Liver (tissue), 3 donors: Measurements from ENCODE around the gene IL17B.

Source experiments
- ATF3 ChIP-seq: IDR thresholded peaks from 2 replicates; pipeline ENCODE4 v1.6.1; 2016; ENCODE audit warnings: antibody characterized with exemption
- RAD21 ChIP-seq, 2 donors: IDR thresholded peaks; 2 replicates each; pipeline ENCODE4 v1.6.1; 2016; ENCODE audit warnings: antibody characterized with exemption in 2 of 2, mild to moderate bottlenecking in 2 of 2
- TF ChIP-seq, protein P1 (sequence below): fragments of 150-350 bp; IDR thresholded peaks from 2 replicates; pipeline ENCODE4 v1.5.1; 2017; ENCODE audit warnings: improper control_type of control experiment, low read depth, low read length; ENCODE audit not compliant: missing input control
- TF ChIP-seq, protein P2 (sequence below): IDR thresholded peaks from 2 replicates; pipeline ENCODE4 v1.6.1; 2016; ENCODE audit warnings: antibody characterized with exemption
- TF ChIP-seq, protein P3 (sequence below): IDR thresholded peaks from 2 replicates; pipeline ENCODE4 v1.6.1; 2016; ENCODE audit warnings: antibody characterized with exemption, mild to moderate bottlenecking
- donor health status: healthy.
- donor health status: healthy.

DNA sequence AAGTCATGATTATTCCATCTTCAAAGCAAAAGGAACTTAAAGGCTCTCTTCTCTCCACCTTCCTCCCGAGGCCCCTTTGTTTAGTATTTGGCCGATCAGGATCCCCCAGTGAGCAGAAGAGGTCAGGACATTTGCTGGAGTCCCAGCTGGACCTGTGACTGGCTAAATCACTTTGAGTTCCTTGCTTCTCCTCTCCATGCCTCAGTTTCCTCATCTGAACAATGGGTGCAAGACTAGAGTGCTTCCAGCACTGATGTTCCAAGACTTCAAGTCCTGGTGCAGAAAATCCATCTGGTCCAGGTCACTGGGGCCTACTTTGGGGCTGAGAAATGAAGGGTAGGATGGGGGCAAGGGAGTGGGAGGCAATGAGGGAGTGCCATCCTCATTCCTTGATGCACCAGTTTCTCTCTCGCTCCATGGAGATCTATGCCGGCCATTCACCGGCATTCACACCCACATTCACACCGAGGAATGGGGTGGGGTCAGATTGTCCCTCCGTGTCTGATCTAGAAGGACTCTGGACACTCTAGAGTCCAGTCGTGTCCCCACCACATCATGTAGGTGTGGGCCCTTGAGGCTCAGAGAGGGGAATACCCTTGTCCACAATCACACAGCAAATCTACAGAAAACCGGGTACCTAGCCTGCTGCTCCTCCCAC, 38.7 kb upstream of the IL17B start:
- TF ChIP-seq, protein P1, sequence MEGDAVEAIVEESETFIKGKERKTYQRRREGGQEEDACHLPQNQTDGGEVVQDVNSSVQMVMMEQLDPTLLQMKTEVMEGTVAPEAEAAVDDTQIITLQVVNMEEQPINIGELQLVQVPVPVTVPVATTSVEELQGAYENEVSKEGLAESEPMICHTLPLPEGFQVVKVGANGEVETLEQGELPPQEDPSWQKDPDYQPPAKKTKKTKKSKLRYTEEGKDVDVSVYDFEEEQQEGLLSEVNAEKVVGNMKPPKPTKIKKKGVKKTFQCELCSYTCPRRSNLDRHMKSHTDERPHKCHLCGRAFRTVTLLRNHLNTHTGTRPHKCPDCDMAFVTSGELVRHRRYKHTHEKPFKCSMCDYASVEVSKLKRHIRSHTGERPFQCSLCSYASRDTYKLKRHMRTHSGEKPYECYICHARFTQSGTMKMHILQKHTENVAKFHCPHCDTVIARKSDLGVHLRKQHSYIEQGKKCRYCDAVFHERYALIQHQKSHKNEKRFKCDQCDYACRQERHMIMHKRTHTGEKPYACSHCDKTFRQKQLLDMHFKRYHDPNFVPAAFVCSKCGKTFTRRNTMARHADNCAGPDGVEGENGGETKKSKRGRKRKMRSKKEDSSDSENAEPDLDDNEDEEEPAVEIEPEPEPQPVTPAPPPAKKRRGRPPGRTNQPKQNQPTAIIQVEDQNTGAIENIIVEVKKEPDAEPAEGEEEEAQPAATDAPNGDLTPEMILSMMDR, result no peak
- TF ChIP-seq, protein P2, sequence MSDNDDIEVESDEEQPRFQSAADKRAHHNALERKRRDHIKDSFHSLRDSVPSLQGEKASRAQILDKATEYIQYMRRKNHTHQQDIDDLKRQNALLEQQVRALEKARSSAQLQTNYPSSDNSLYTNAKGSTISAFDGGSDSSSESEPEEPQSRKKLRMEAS, result no peak
- TF ChIP-seq ATF3 (no peak), RAD21 (IDR thresholded peaks at IDR 0.05) (no peak)
- TF ChIP-seq, protein P3, sequence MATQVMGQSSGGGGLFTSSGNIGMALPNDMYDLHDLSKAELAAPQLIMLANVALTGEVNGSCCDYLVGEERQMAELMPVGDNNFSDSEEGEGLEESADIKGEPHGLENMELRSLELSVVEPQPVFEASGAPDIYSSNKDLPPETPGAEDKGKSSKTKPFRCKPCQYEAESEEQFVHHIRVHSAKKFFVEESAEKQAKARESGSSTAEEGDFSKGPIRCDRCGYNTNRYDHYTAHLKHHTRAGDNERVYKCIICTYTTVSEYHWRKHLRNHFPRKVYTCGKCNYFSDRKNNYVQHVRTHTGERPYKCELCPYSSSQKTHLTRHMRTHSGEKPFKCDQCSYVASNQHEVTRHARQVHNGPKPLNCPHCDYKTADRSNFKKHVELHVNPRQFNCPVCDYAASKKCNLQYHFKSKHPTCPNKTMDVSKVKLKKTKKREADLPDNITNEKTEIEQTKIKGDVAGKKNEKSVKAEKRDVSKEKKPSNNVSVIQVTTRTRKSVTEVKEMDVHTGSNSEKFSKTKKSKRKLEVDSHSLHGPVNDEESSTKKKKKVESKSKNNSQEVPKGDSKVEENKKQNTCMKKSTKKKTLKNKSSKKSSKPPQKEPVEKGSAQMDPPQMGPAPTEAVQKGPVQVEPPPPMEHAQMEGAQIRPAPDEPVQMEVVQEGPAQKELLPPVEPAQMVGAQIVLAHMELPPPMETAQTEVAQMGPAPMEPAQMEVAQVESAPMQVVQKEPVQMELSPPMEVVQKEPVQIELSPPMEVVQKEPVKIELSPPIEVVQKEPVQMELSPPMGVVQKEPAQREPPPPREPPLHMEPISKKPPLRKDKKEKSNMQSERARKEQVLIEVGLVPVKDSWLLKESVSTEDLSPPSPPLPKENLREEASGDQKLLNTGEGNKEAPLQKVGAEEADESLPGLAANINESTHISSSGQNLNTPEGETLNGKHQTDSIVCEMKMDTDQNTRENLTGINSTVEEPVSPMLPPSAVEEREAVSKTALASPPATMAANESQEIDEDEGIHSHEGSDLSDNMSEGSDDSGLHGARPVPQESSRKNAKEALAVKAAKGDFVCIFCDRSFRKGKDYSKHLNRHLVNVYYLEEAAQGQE, result no peak
